CD14-positive monocyte (primary cell): ENCODE results near the gene NXPH2. TPM values are rescaled to one million over a fixed set of nuclear protein-coding genes. Genes with fewer than 3 reads are reported as not detected.

Source experiments
- DNase-seq, 3 donors: peaks; one replicate each; pipeline ENCODE4 v3.0.0-alpha.2; 2011 to 2022
- H2AFZ ChIP-seq: 2 replicates; pipeline ENCODE4 v1.6.0; 2012; ENCODE audit warnings: mild to moderate bottlenecking, low read depth, low read length, inconsistent platforms; ENCODE audit not compliant: insufficient read depth, poor library complexity, severe bottlenecking
- H3K27ac ChIP-seq, 2 donors: 1 replicate in 1 of 2; 2 replicates in 1 of 2; pipeline ENCODE4 v1.5.1; 2012 to 2013; ENCODE audit warnings: low read length in 2 of 2, control low read depth in 1 of 2, inconsistent platforms in 1 of 2, low read depth in 1 of 2, mild to moderate bottlenecking in 1 of 2
- H3K27me3 ChIP-seq, 2 donors: one replicate each; pipeline versions ENCODE4 v1.6.0 to v1.6.1; 2011 to 2013; ENCODE audit warnings: low read length in 2 of 2; ENCODE audit not compliant: control insufficient read depth in 2 of 2, insufficient read depth in 2 of 2
- H3K36me3 ChIP-seq, 2 donors: replicated peaks in 1 of 2; 1 replicate in 1 of 2; 2 replicates in 1 of 2; pipeline versions ENCODE4 v1.5.1 to v1.6.1; 2012 to 2013; ENCODE audit warnings: low read length in 2 of 2, control low read depth in 1 of 2, inconsistent platforms in 1 of 2, mild to moderate bottlenecking in 1 of 2; ENCODE audit not compliant: insufficient read depth in 2 of 2, control insufficient read depth in 1 of 2
- H3K4me1 ChIP-seq, 2 donors: 1 replicate in 1 of 2; 2 replicates in 1 of 2; pipeline versions ENCODE4 v1.5.1 to v1.6.1; 2012 to 2013; ENCODE audit warnings: low read length in 2 of 2, control low read depth in 1 of 2, inconsistent platforms in 1 of 2, mild to moderate bottlenecking in 1 of 2, moderate library complexity in 1 of 2; ENCODE audit not compliant: insufficient read depth in 2 of 2, control insufficient read depth in 1 of 2
- H3K4me2 ChIP-seq: replicated peaks from 2 replicates; pipeline ENCODE3; 2012; ENCODE audit warnings: low read length, moderate library complexity, mild to moderate bottlenecking; ENCODE audit not compliant: poor library complexity, severe bottlenecking; ENCODE audit errors: extremely low read depth
- H3K4me3 ChIP-seq, 3 experiments: fragments of 200-600 bp in 1 of 3; sonication (generic) in 1 of 3; replicated peaks in 1 of 3; 1 replicate in 2 of 3; 2 replicates in 1 of 3; pipeline ENCODE4 v1.5.1; 2011 to 2013; ENCODE audit warnings: low read length in 3 of 3, mild to moderate bottlenecking in 3 of 3, control low read depth in 2 of 3, low read depth in 2 of 3, inconsistent platforms in 1 of 3, moderate library complexity in 1 of 3
- H3K79me2 ChIP-seq: 2 replicates; pipeline ENCODE4 v1.6.0; 2012; ENCODE audit warnings: mild to moderate bottlenecking, control low read depth, inconsistent platforms, low read length, moderate library complexity; ENCODE audit not compliant: insufficient read depth
- H3K9ac ChIP-seq: 2 replicates; pipeline ENCODE4 v1.6.0; 2017; ENCODE audit warnings: low read length, mild to moderate bottlenecking; ENCODE audit not compliant: insufficient read depth, poor library complexity, severe bottlenecking
- H3K9me3 ChIP-seq, 2 donors: replicated peaks in 1 of 2; 1 replicate in 1 of 2; 2 replicates in 1 of 2; pipeline versions ENCODE4 v1.5.1 to v1.6.1; 2012 to 2013; ENCODE audit warnings: low read length in 2 of 2, control low read depth in 1 of 2; ENCODE audit not compliant: control insufficient read depth in 1 of 2, insufficient read depth in 1 of 2
- H4K20me1 ChIP-seq: 2 replicates; pipeline ENCODE4 v1.6.0; 2012; ENCODE audit warnings: mild to moderate bottlenecking, low read length, control low read depth, moderate library complexity; ENCODE audit not compliant: insufficient read depth
- H3K27ac Mint-ChIP-seq, 7 donors: one replicate each; pipeline ENCODE4 v1.8.0; 2020; ENCODE audit warnings: mild to moderate bottlenecking in 7 of 7, mixed read lengths in 7 of 7, moderate library complexity in 6 of 7, inconsistent platforms in 2 of 7
- H3K27me3 Mint-ChIP-seq, 3 donors: one replicate each; pipeline ENCODE4 v1.8.0; 2021 to 2022; ENCODE audit warnings: low read depth in 3 of 3, mild to moderate bottlenecking in 3 of 3, mixed read lengths in 3 of 3, moderate library complexity in 3 of 3, inconsistent platforms in 1 of 3
- H3K36me3 Mint-ChIP-seq, 2 donors: one replicate each; pipeline ENCODE4 v1.8.0; 2020; ENCODE audit warnings: mixed read lengths in 2 of 2, inconsistent platforms in 1 of 2, mild to moderate bottlenecking in 1 of 2
- H3K4me1 Mint-ChIP-seq: one replicate; pipeline ENCODE4 v1.8.0; 2020; ENCODE audit warnings: mild to moderate bottlenecking, mixed read lengths
- H3K4me3 Mint-ChIP-seq, 2 donors: one replicate each; pipeline ENCODE4 v1.8.0; 2020; ENCODE audit warnings: mild to moderate bottlenecking in 2 of 2, mixed read lengths in 2 of 2, moderate library complexity in 1 of 2
- H3K9me3 Mint-ChIP-seq, 7 donors: one replicate each; pipeline ENCODE4 v1.8.0; 2020 to 2022; ENCODE audit warnings: mixed read lengths in 7 of 7, mild to moderate bottlenecking in 6 of 7, moderate library complexity in 6 of 7, inconsistent platforms in 2 of 7
- CTCF ChIP-seq: fragments of 200-600 bp; IDR thresholded peaks from one replicate; pipeline ENCODE4 v1.8.0; 2022; ENCODE audit warnings: antibody characterized with exemption, mild to moderate bottlenecking
- WGBS: methylation state at CpG from one replicate; pipeline ENCODE4 v1.1.5; 2013; ENCODE audit warnings: missing lambda C conversion rate; ENCODE audit not compliant: insufficient coverage; 5-methylcytosine and 5-hydroxymethylcytosine counted together
- intact Hi-C, 2 donors: fragments of 100-400 bp; cut with micrococcal nuclease; formaldehyde crosslinking; loops; one replicate each; pipeline versions ENCODE4 v1.15.0 to v1.15.1; 2023
- polyA plus RNA-seq, 3 donors: library from polyadenylated mRNA; depleted of rRNA in 1 of 3; unstranded in 2 of 3; stranded (reverse) in 1 of 3; fragments of 300-500 nt in 2 of 3; fragments of >200 nt in 1 of 3; fragmentation: Illumina TruSeq in 2 of 3; gene quantifications; 1 replicate in 2 of 3; 2 replicates in 1 of 3; pipeline ENCODE4 v1.2.3, GENCODE V29; 2012 to 2021

Gene NXPH2
- polyA plus RNA-seq, 3 donors, result not detected

- H3K4me1 Mint-ChIP-seq, result no peaks in the 10 kb centered on the region
- TF ChIP-seq CTCF, result no peak
- WGBS, result 90% methylated on average over 2 of the region's 8 CpGs
These were observed 79.5 kb downstream of the NXPH2 start for GRCh38 chr2:138700716-138701115.

GRCh38 chr2:138699421-138699820 is 80.8 kb downstream of the NXPH2 start:
- no peak for TF ChIP-seq CTCF
- Mint-ChIP-seq H3K9me3 (peaks cover 0 to under 1% (median 0%) of the 10 kb centered on the region in 7 donors), H3K27ac (no peak overlapping the region), H3K4me1 (no peaks in the 10 kb centered on the region), H3K36me3 (no peaks in the 10 kb centered on the region), H3K27me3 (no peaks in the 10 kb centered on the region), H3K4me3 (no peak overlapping the region)
- Histone ChIP-seq H3K4me2 (no peak overlapping the region), H3K27me3 (no peaks in the 10 kb centered on the region), H3K9ac (no peak overlapping the region), H3K4me3 (no peak overlapping the region), H3K4me1 (no peaks in the 10 kb centered on the region), H4K20me1 (no peaks in the 10 kb centered on the region), H3K27ac (no peak overlapping the region), H3K79me2 (no peaks in the 10 kb centered on the region), H2AFZ (no peak overlapping the region), H3K9me3 (no peaks in the 10 kb centered on the region), H3K36me3 (no peaks in the 10 kb centered on the region)
- intact Hi-C loops, result no loop called here
- DNase-seq, result no peak
- 98% methylated on average over 8 of the region's 8 CpGs for WGBS

More at GRCh38 chr2:138700716-138701115, 79.5 kb downstream of the NXPH2 start:
- H3K36me3 ChIP-seq, result no peaks in the 10 kb centered on the region
- H3K4me3 ChIP-seq, result no peak overlapping the region
- Mint-ChIP-seq H3K9me3 (no peaks in the 10 kb centered on the region), H3K27ac (no peak overlapping the region), H3K4me3 (no peak overlapping the region), H3K36me3 (no peaks in the 10 kb centered on the region), H3K27me3 (no peaks in the 10 kb centered on the region)
- no peak overlapping the region for H3K4me2 ChIP-seq
- no peaks in the 10 kb centered on the region for H3K27me3 ChIP-seq
- no peak for DNase-seq
- H3K9ac ChIP-seq, result no peak overlapping the region
- H3K79me2 ChIP-seq, result no peaks in the 10 kb centered on the region
- H3K4me1 ChIP-seq, result no peaks in the 10 kb centered on the region
- H4K20me1 ChIP-seq, result no peaks in the 10 kb centered on the region
- H2AFZ ChIP-seq, result no peak overlapping the region
- no peaks in the 10 kb centered on the region for H3K9me3 ChIP-seq
- H3K27ac ChIP-seq, result no peak overlapping the region
- intact Hi-C loops, result no loop called here
